ENCODE results near the gene OR2L5.

The OR2L5 gene, protein sequence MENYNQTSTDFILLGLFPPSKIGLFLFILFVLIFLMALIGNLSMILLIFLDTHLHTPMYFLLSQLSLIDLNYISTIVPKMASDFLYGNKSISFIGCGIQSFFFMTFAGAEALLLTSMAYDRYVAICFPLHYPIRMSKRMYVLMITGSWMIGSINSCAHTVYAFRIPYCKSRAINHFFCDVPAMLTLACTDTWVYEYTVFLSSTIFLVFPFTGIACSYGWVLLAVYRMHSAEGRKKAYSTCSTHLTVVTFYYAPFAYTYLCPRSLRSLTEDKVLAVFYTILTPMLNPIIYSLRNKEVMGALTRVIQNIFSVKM

DNA sequence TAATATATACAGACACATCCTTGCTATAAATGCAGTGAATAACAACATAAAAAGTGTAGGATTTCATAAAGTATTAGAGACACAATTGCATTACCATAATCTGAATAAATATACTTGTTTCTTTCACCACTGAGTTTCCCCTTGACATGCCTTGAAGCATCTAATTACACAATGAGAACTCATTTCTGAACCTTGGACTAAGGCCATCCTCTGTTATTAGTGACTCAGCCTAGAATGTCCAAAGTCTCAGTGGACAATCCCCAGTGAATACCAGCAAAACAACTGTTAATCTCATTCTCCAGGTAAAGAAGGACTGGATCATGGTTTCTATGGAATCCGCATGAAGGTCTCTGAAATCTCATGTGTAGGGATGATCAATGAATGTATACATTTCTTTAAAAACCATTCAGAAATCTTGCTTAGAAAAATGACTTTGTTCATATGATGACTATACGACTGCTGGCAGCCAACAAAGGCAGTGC, at the start of gene OR2L5:
TSS of gene OR2L5 (plus strand) at position 432 of the 482 bp plus-strand sequence. CDS start 8,288 bp downstream, outside the sequence.
- TF ChIP-seq, protein P1, sequence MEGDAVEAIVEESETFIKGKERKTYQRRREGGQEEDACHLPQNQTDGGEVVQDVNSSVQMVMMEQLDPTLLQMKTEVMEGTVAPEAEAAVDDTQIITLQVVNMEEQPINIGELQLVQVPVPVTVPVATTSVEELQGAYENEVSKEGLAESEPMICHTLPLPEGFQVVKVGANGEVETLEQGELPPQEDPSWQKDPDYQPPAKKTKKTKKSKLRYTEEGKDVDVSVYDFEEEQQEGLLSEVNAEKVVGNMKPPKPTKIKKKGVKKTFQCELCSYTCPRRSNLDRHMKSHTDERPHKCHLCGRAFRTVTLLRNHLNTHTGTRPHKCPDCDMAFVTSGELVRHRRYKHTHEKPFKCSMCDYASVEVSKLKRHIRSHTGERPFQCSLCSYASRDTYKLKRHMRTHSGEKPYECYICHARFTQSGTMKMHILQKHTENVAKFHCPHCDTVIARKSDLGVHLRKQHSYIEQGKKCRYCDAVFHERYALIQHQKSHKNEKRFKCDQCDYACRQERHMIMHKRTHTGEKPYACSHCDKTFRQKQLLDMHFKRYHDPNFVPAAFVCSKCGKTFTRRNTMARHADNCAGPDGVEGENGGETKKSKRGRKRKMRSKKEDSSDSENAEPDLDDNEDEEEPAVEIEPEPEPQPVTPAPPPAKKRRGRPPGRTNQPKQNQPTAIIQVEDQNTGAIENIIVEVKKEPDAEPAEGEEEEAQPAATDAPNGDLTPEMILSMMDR (IDR thresholded peaks at IDR 0.05; ENCODE audit: borderline replicate concordance, insufficient read depth, low read depth, low read length): no peak
- no peak within 1 kb of the TSS for H3K4me3 ChIP-seq (ENCODE audit: low read depth, low read length)

DNA sequence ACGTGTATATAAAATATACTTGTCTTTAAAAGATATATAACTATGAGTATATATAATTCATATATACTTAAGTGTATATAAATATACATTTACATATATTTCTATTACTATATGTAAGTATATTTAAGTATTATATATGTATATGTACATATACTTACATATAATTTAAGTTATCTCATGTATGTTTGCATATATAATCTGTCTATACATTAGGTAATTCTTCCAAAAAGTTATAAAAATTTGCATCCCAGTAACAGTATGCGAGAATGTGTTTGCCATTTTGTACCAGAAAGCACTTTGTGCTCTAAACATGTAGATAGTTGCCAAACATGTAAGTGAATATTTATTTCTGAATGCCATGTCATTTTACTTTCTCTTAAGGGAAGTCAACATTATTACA, 48.5 kb upstream of the OR2L5 start, which contains the start of gene OR2AK2:
TSS of gene OR2AK2 (plus strand) at position 301 of the 400 bp plus-strand sequence. CDS start 144 bp downstream, outside the sequence.
- no peak within 1 kb of the TSS for H3K4me3 ChIP-seq (ENCODE audit: low read depth, low read length)
- TF ChIP-seq, protein P1 (IDR thresholded peaks at IDR 0.05; ENCODE audit: borderline replicate concordance, insufficient read depth, low read depth, low read length): no peak

DNA sequence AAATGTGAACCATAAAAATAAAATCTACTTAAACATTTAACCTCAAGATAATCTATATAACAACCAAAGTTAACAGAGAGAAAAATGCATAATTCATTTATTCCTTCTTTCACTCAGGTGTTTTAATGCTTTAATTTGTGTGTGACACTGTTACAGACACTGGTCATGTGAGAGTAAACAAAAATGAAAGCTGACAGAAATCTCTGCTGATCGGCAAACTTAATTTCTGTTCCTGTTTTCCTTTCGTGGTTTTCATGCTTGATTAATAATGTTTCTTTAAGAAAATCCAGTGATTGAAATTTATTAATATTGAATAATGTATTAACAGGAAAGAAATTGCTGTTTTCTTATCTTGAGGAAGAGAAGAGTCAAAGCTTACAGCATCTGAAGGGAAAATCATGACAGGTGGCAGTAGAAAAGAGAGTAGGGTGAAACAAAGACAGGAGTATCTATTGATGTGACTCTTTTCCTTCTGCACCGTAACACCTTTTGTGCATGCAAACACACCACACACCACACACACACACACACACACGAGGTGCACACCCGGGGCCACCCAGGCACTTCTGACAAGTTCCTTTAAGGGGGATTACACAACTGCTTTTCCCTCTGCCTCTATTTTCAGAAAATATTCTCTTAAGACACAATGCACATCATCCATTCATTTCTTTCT, 46.8 kb upstream of the OR2L5 start:
- no peak overlapping the region for H3K4me3 ChIP-seq (ENCODE audit: low read depth, low read length)
- TF ChIP-seq, protein P1 (IDR thresholded peaks at IDR 0.05; ENCODE audit: borderline replicate concordance, insufficient read depth, low read depth, low read length): no peak

DNA sequence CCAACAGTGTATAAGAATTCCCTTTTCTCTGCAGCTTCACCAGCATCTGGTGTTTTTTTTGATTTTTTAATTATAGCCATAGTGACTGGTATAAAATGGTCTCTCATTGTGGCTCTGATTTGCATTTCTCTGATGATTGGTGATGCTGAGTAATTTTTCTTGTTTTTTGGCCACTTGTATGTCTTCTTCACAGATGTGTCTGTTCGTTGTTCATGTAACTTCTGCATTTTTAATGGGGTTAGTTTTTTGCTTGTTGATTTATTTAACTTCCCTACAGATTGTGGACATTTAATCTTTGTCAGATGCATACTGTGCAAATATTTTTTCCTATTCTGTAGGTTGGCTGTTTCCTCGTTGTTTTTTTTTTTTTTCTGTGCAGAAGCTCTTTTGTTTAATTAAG, 20.5 kb upstream of the OR2L5 start:
- H3K4me3 ChIP-seq (ENCODE audit: low read depth, low read length): no peak overlapping the region
- TF ChIP-seq, protein P1 (IDR thresholded peaks at IDR 0.05; ENCODE audit: borderline replicate concordance, insufficient read depth, low read depth, low read length): no peak

DNA sequence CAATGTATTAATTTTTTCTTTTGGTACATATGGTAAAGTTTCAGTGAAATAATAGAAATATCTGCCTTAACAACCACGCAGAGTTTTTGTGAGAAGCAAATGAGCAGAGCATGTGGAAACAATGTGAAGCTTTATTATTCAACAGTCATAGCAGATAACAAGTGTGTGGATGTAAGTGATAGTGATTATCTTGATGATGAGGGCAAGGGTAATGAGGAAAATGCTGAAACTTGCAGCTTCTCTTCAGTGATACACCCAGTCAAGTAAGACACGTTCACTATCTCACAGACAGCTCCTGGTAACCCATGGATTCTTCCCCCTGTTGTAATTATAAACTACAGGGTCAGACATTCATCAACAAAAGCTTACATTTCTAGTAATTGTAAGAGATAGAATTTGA, 14.6 kb upstream of the OR2L5 start:
- TF ChIP-seq, protein P1 (IDR thresholded peaks at IDR 0.05; ENCODE audit: borderline replicate concordance, insufficient read depth, low read depth, low read length): no peak
- H3K4me3 ChIP-seq (ENCODE audit: low read depth, low read length): no peak overlapping the region

DNA sequence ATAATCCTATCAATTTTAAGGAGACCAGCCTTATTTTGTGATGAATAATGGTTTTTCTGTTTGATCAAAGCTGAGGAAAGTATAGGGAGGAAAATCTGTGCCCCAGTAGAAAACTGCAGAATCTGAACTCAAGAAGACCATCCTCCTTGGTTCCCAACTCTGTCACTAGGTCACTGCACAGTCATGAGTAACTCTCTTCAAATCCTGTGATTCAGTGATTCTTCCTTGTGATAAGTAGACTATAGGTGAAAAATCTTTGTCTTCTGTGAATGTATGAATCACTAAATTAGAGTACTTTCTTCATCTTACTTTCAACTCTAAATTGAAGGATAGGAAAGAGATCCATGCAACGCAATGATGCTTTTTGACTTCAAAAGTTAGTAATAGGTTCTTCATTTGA, 13.3 kb upstream of the OR2L5 start:
- no peak overlapping the region for H3K4me3 ChIP-seq (ENCODE audit: low read depth, low read length)
- TF ChIP-seq, protein P1 (IDR thresholded peaks at IDR 0.05; ENCODE audit: borderline replicate concordance, insufficient read depth, low read depth, low read length): no peak

Measured in GM12875 (cell line).